ENCODE results near the gene SMAD3.

Gene SMAD3

DNA sequence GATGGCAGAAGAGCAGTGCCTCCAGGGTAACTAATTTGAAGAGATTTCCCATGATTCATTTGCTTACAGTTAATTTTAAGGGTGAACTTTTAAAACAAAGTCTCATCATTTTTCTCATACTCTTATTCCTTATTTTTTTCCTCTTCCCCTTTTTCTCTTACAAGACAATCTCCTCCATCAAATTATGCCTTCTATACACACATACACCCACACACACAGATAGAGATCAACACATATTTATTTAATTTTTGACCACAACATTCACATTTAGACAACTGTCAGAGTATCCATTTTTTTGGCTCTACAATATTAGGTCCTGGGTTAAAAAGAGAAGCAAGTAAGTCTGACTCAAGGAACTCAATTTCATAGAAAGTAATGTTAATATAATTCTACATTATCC is 151.5 kb downstream of the SMAD3 start:
- Histone ChIP-seq H3K36me3 (ENCODE audit: control insufficient read depth, insufficient read depth, low read length) (no peaks in the 10 kb centered on the region), H3K27me3 (ENCODE audit: control insufficient read depth, insufficient read depth, low read length) (no peaks in the 10 kb centered on the region), H3K9me3 (ENCODE audit: control insufficient read depth, low read length) (no peaks in the 10 kb centered on the region)

GRCh38 chr15:67218428-67218827 is 153.0 kb downstream of the SMAD3 start:
- H3K4me1 ChIP-seq (ENCODE audit: control insufficient read depth, insufficient read depth, low read length): no peaks in the 10 kb centered on the region
- no peak overlapping the region for H3K4me3 ChIP-seq (ENCODE audit: low read length)
- H3K9ac ChIP-seq (ENCODE audit: low read length): no peak overlapping the region
- H3K9me3 ChIP-seq (ENCODE audit: control insufficient read depth, low read length): no peaks in the 10 kb centered on the region
- H3K36me3 ChIP-seq (ENCODE audit: control insufficient read depth, insufficient read depth, low read length): no peaks in the 10 kb centered on the region
- H3K27me3 ChIP-seq (ENCODE audit: control insufficient read depth, insufficient read depth, low read length): no peaks in the 10 kb centered on the region

More for the DNA sequence above, 151.5 kb downstream of the SMAD3 start:
- Histone ChIP-seq H3K9ac (ENCODE audit: low read length) (no peak overlapping the region), H3K4me3 (ENCODE audit: low read length) (no peak overlapping the region), H3K4me1 (ENCODE audit: control insufficient read depth, insufficient read depth, low read length) (no peaks in the 10 kb centered on the region)

DNA sequence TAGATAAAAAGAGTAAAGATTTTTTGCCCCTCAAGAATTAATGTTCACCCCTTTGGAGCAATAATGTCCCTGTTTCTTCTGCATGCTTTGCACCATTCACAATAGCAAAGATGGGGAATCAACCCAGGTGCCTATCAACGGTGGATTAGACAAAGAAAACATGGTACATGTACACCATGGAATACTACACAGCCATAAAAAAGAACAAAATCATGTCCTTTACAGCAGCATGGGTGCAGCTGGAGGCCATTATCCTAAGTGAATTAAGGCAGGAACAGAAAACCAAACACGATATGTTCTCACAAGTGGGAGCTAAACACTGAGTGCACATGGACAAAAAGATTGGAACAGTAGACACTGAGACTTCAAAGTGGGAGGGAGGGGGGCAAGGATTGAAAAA is 153.9 kb downstream of the SMAD3 start:
- H3K27me3 ChIP-seq (ENCODE audit: control insufficient read depth, insufficient read depth, low read length): no peaks in the 10 kb centered on the region
- no peaks in the 10 kb centered on the region for H3K9me3 ChIP-seq (ENCODE audit: control insufficient read depth, low read length)
- no peak overlapping the region for H3K9ac ChIP-seq (ENCODE audit: low read length)
- no peak overlapping the region for H3K4me3 ChIP-seq (ENCODE audit: low read length)
- H3K36me3 ChIP-seq (ENCODE audit: control insufficient read depth, insufficient read depth, low read length): no peaks in the 10 kb centered on the region
- no peaks in the 10 kb centered on the region for H3K4me1 ChIP-seq (ENCODE audit: control insufficient read depth, insufficient read depth, low read length)

DNA sequence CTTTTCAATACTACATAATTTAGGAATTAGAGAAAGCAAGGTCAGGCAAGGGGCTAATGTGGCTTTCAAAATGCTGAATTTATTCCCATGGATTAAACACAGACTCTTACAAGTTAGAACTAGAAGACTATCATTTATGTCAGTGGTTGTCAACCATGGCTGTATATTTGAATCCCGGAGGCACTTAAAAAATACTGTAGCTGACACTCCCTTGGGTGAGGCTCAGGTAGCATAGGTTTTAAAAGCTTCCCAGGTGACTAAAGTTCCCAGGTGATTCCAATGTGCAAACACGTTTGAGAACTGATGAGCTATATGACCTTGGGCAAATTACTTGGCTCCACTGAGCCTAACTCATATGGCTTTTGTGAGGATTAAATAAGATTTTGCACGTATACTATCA is 159.5 kb downstream of the SMAD3 start:
- Histone ChIP-seq H3K4me3 (ENCODE audit: low read length) (no peak overlapping the region), H3K27me3 (ENCODE audit: control insufficient read depth, insufficient read depth, low read length) (no peaks in the 10 kb centered on the region), H3K4me1 (ENCODE audit: control insufficient read depth, insufficient read depth, low read length) (no peaks in the 10 kb centered on the region), H3K9ac (ENCODE audit: low read length) (no peak overlapping the region), H3K36me3 (ENCODE audit: control insufficient read depth, insufficient read depth, low read length) (no peaks in the 10 kb centered on the region), H3K9me3 (ENCODE audit: control insufficient read depth, low read length) (no peaks in the 10 kb centered on the region)

DNA sequence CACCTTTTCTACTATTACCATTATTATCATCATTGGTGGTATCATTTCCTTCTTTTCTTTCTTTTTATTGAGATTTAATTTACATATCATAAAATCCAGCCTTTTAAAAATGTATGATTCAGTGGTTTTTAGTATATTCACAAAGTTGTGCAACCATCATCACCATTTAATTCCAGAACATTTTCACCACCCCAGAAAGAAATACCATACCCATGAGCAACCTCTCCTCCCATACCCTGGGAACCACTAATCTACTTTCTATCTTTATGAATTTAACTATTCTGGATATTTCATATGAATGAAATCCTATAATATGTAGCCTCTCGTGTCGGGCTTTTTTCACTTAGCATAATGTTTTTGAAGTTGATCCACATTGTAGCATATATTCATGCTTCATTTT is 159.9 kb downstream of the SMAD3 start:
- Histone ChIP-seq H3K4me3 (ENCODE audit: low read length) (no peak overlapping the region), H3K9ac (ENCODE audit: low read length) (no peak overlapping the region), H3K4me1 (ENCODE audit: control insufficient read depth, insufficient read depth, low read length) (no peaks in the 10 kb centered on the region), H3K27me3 (ENCODE audit: control insufficient read depth, insufficient read depth, low read length) (no peaks in the 10 kb centered on the region), H3K9me3 (ENCODE audit: control insufficient read depth, low read length) (no peaks in the 10 kb centered on the region), H3K36me3 (ENCODE audit: control insufficient read depth, insufficient read depth, low read length) (no peaks in the 10 kb centered on the region)

GRCh38 chr15:67227431-67227830 is 162.0 kb downstream of the SMAD3 start:
- Histone ChIP-seq H3K9ac (ENCODE audit: low read length) (no peak overlapping the region), H3K36me3 (ENCODE audit: control insufficient read depth, insufficient read depth, low read length) (no peaks in the 10 kb centered on the region), H3K9me3 (ENCODE audit: control insufficient read depth, low read length) (no peaks in the 10 kb centered on the region), H3K4me3 (ENCODE audit: low read length) (no peak overlapping the region), H3K4me1 (ENCODE audit: control insufficient read depth, insufficient read depth, low read length) (peaks cover 3% of the 10 kb centered on the region), H3K27me3 (ENCODE audit: control insufficient read depth, insufficient read depth, low read length) (no peaks in the 10 kb centered on the region)

GRCh38 chr15:67227846-67228245 is 162.4 kb downstream of the SMAD3 start:
- Histone ChIP-seq H3K9ac (ENCODE audit: low read length) (no peak overlapping the region), H3K27me3 (ENCODE audit: control insufficient read depth, insufficient read depth, low read length) (no peaks in the 10 kb centered on the region), H3K36me3 (ENCODE audit: control insufficient read depth, insufficient read depth, low read length) (no peaks in the 10 kb centered on the region), H3K4me1 (ENCODE audit: control insufficient read depth, insufficient read depth, low read length) (peaks cover 6% of the 10 kb centered on the region), H3K4me3 (ENCODE audit: low read length) (no peak overlapping the region), H3K9me3 (ENCODE audit: control insufficient read depth, low read length) (no peaks in the 10 kb centered on the region)

GRCh38 chr15:67228286-67228685 is 162.9 kb downstream of the SMAD3 start:
- H3K4me3 ChIP-seq (ENCODE audit: low read length): no peak overlapping the region
- peaks cover 6% of the 10 kb centered on the region for H3K4me1 ChIP-seq (ENCODE audit: control insufficient read depth, insufficient read depth, low read length)
- no peaks in the 10 kb centered on the region for H3K36me3 ChIP-seq (ENCODE audit: control insufficient read depth, insufficient read depth, low read length)
- no peaks in the 10 kb centered on the region for H3K9me3 ChIP-seq (ENCODE audit: control insufficient read depth, low read length)
- no peaks in the 10 kb centered on the region for H3K27me3 ChIP-seq (ENCODE audit: control insufficient read depth, insufficient read depth, low read length)
- H3K9ac ChIP-seq (ENCODE audit: low read length): no peak overlapping the region

- H3K27me3 ChIP-seq (ENCODE audit: control insufficient read depth, insufficient read depth, low read length): no peaks in the 10 kb centered on the region
- H3K4me3 ChIP-seq (ENCODE audit: low read length): no peak overlapping the region
- H3K9me3 ChIP-seq (ENCODE audit: control insufficient read depth, low read length): no peaks in the 10 kb centered on the region
- no peak overlapping the region for H3K9ac ChIP-seq (ENCODE audit: low read length)
- no peaks in the 10 kb centered on the region for H3K36me3 ChIP-seq (ENCODE audit: control insufficient read depth, insufficient read depth, low read length)
- peaks cover 6% of the 10 kb centered on the region for H3K4me1 ChIP-seq (ENCODE audit: control insufficient read depth, insufficient read depth, low read length)
Observed at GRCh38 chr15:67230504-67230903, 165.1 kb downstream of the SMAD3 start.

GRCh38 chr15:67232591-67232990 is 167.2 kb downstream of the SMAD3 start:
- Histone ChIP-seq H3K9me3 (ENCODE audit: control insufficient read depth, low read length) (no peaks in the 10 kb centered on the region), H3K4me1 (ENCODE audit: control insufficient read depth, insufficient read depth, low read length) (peaks cover 6% of the 10 kb centered on the region), H3K9ac (ENCODE audit: low read length) (no peak overlapping the region), H3K27me3 (ENCODE audit: control insufficient read depth, insufficient read depth, low read length) (no peaks in the 10 kb centered on the region), H3K36me3 (ENCODE audit: control insufficient read depth, insufficient read depth, low read length) (no peaks in the 10 kb centered on the region), H3K4me3 (ENCODE audit: low read length) (no peak overlapping the region)

GRCh38 chr15:67240235-67241131 is 175.1 kb downstream of the SMAD3 start:
- Histone ChIP-seq H3K9me3 (ENCODE audit: control insufficient read depth, low read length) (no peaks in the 10 kb centered on the region), H3K4me3 (ENCODE audit: low read length) (no peak overlapping the region), H3K4me1 (ENCODE audit: control insufficient read depth, insufficient read depth, low read length) (peaks cover 6% of the 10 kb centered on the region), H3K27me3 (ENCODE audit: control insufficient read depth, insufficient read depth, low read length) (no peaks in the 10 kb centered on the region), H3K9ac (ENCODE audit: low read length) (no peak overlapping the region), H3K36me3 (ENCODE audit: control insufficient read depth, insufficient read depth, low read length) (no peaks in the 10 kb centered on the region)

- Histone ChIP-seq H3K9me3 (ENCODE audit: control insufficient read depth, low read length) (no peaks in the 10 kb centered on the region), H3K27me3 (ENCODE audit: control insufficient read depth, insufficient read depth, low read length) (no peaks in the 10 kb centered on the region), H3K4me3 (ENCODE audit: low read length) (no peak overlapping the region), H3K36me3 (ENCODE audit: control insufficient read depth, insufficient read depth, low read length) (no peaks in the 10 kb centered on the region), H3K4me1 (ENCODE audit: control insufficient read depth, insufficient read depth, low read length) (peaks cover 6% of the 10 kb centered on the region), H3K9ac (ENCODE audit: low read length) (no peak overlapping the region)
Observed at GRCh38 chr15:67241132-67241855, 175.9 kb downstream of the SMAD3 start.

All from mucosa of stomach (tissue), 1 donor.